ENCODE measurements around the gene CACNA1C.

The CACNA1C gene

DNA sequence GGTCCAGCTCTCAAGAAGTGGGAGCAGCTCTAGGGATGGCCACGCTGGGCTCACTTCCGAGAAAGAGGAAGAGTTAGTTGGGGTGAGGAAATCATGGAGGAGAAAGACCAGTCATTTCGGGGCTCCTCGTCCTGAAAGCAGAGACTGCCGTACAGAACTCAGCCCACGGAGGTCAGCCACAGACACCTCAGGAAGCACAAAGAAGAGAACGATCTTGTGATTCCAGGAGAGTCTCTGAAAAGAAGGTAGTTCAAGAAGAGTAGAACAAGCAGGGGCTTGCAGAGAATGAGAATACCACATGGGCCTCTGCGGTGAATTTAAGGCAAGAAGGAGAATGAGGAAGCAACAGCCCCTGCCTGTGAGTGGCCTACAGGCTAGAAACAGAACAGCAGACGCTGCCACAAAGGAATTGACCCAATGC is 311.9 kb downstream of the CACNA1C start:
- no peak overlapping the region for H3K4me3 ChIP-seq (replicated peaks in 1 of 2; ENCODE audit: low read depth in 2 of 2, low read length in 2 of 2)
- no peak for TF ChIP-seq CTCF (IDR thresholded peaks at IDR 0.05; ENCODE audit: low read depth, low read length)
- DNase-seq (ENCODE audit: low read depth in 2 of 2), result no peak

DNA sequence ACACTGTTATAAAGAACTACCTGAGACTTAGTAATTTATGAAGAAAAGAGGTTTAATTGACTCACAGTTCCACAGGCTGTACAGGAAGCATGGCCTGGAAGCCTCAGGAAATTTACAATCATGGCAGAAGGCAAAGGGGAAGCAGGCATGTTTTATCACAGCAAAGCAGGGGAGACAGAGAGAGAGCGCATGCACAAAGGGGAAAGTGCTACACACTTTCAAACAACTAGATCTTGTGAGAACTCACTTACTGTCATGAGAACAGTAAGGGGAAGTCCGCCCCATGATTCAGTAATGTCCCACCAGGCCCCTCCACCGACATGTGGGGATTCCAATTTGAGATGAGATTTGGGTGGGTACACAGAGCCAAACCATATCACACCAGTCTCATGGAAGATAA is 313.9 kb downstream of the CACNA1C start:
- H3K4me3 ChIP-seq (replicated peaks in 1 of 2; ENCODE audit: low read depth in 2 of 2, low read length in 2 of 2), result no peak overlapping the region
- no peak for DNase-seq (ENCODE audit: low read depth in 2 of 2)
- TF ChIP-seq CTCF (IDR thresholded peaks at IDR 0.05; ENCODE audit: low read depth, low read length), result no peak

DNA sequence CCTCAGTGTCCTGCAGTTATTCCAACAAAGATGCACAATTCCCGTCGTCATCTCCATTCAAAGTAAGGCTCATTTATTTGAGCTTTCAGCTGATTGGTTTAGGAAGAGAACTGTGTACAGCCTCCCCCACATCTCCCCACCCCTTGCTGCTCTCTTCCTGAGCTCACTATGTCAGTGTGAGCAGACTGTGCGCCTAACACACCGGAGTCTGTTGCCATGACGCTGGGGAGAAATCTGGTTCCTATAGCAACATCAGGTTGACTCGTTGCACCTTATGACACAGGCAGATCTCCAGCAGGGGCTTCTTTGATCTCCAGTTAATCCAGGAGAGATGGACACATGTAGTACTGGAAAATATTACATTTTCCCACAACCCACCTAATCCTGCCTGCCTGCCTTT is 319.4 kb downstream of the CACNA1C start:
- TF ChIP-seq CTCF (IDR thresholded peaks at IDR 0.05; ENCODE audit: low read depth, low read length), result no peak
- H3K4me3 ChIP-seq (replicated peaks in 1 of 2; ENCODE audit: low read depth in 2 of 2, low read length in 2 of 2), result no peak overlapping the region
- DNase-seq (ENCODE audit: low read depth in 2 of 2), result no peak

DNA sequence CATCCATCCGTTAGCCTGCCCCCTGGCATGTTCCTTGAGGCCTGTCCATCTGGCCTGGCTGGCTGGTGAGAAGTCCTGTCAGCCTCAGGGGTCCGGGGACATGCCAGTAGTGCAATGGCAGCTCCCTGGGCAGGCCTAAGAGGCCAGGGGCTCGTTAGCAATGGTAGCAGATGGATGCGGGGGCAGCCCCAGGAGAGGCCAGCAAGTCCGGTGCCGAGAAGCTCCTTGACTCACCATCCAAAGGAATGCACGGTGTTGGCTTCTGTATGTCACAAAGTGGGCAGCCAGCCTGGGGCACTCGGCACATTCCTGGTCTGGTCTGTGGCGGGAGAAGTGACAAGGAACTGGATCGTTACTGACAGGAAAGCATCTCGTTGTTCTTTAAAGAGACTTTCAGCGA is 319.9 kb downstream of the CACNA1C start:
- H3K4me3 ChIP-seq (replicated peaks in 1 of 2; ENCODE audit: low read depth in 2 of 2, low read length in 2 of 2), result no peak overlapping the region
- DNase-seq (ENCODE audit: low read depth in 2 of 2), result no peak
- TF ChIP-seq CTCF (IDR thresholded peaks at IDR 0.05; ENCODE audit: low read depth, low read length), result no peak

DNA sequence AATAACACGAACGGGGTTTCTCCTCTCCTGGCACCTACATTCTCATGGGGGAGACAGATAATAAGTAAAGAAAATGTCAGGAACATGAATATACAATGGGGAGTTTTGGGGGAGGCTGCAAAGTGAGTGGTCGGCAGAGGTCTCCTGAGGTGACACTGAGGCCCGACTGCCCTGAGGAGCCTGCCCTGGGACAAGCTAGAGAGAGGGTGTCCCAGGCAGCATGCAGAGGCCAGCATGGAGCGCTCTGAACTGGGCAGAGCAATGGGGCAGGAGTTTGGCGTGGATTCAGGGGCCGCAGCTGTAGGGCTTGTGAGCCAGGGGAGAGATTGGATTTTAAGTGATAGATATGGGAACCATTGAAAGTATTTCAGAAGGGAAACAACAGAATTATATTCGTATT is 320.5 kb downstream of the CACNA1C start:
- no peak for TF ChIP-seq CTCF (IDR thresholded peaks at IDR 0.05; ENCODE audit: low read depth, low read length)
- no peak for DNase-seq (ENCODE audit: low read depth in 2 of 2)

GRCh38 chr12:2374092-2374906 is 321.5 kb downstream of the CACNA1C start:
- DNase-seq (ENCODE audit: low read depth in 2 of 2), result no peak
- TF ChIP-seq CTCF (IDR thresholded peaks at IDR 0.05; ENCODE audit: low read depth, low read length), result no peak
- no peak overlapping the region for H3K4me3 ChIP-seq (replicated peaks in 1 of 2; ENCODE audit: low read depth in 2 of 2, low read length in 2 of 2)

More for the DNA sequence above, 320.5 kb downstream of the CACNA1C start:
- H3K4me3 ChIP-seq (replicated peaks in 1 of 2; ENCODE audit: low read depth in 2 of 2, low read length in 2 of 2), result no peak overlapping the region

GRCh38 chr12:2375871-2376270 is 323.1 kb downstream of the CACNA1C start:
- DNase-seq (ENCODE audit: low read depth in 2 of 2), result no peak
- no peak overlapping the region for H3K4me3 ChIP-seq (replicated peaks in 1 of 2; ENCODE audit: low read depth in 2 of 2, low read length in 2 of 2)
- no peak for TF ChIP-seq CTCF (IDR thresholded peaks at IDR 0.05; ENCODE audit: low read depth, low read length)
